ENCODE measurements around the gene GFY.

DNA sequence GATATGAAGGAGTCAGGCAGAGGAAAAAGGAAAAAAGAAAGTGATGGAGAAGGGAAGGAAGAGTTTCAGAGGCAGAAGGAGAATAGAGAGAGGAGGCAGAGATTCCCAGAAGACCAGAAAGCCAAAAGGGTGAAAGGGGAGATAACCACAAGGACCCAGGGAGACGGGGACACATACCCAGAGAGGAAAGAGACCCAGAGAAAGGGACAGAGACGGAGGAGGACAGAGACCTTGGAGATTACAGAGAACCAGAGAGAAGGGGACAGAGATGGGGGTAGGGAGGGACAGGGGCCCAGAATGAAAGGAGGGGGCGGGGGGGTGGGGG is 3.3 kb upstream of the GFY start:
- TF ChIP-seq, protein P1, sequence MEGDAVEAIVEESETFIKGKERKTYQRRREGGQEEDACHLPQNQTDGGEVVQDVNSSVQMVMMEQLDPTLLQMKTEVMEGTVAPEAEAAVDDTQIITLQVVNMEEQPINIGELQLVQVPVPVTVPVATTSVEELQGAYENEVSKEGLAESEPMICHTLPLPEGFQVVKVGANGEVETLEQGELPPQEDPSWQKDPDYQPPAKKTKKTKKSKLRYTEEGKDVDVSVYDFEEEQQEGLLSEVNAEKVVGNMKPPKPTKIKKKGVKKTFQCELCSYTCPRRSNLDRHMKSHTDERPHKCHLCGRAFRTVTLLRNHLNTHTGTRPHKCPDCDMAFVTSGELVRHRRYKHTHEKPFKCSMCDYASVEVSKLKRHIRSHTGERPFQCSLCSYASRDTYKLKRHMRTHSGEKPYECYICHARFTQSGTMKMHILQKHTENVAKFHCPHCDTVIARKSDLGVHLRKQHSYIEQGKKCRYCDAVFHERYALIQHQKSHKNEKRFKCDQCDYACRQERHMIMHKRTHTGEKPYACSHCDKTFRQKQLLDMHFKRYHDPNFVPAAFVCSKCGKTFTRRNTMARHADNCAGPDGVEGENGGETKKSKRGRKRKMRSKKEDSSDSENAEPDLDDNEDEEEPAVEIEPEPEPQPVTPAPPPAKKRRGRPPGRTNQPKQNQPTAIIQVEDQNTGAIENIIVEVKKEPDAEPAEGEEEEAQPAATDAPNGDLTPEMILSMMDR (conservative IDR thresholded peaks at IDR 0.05; ENCODE audit: low read depth in 2 of 2), result no peak
- TF ChIP-seq, protein P2, sequence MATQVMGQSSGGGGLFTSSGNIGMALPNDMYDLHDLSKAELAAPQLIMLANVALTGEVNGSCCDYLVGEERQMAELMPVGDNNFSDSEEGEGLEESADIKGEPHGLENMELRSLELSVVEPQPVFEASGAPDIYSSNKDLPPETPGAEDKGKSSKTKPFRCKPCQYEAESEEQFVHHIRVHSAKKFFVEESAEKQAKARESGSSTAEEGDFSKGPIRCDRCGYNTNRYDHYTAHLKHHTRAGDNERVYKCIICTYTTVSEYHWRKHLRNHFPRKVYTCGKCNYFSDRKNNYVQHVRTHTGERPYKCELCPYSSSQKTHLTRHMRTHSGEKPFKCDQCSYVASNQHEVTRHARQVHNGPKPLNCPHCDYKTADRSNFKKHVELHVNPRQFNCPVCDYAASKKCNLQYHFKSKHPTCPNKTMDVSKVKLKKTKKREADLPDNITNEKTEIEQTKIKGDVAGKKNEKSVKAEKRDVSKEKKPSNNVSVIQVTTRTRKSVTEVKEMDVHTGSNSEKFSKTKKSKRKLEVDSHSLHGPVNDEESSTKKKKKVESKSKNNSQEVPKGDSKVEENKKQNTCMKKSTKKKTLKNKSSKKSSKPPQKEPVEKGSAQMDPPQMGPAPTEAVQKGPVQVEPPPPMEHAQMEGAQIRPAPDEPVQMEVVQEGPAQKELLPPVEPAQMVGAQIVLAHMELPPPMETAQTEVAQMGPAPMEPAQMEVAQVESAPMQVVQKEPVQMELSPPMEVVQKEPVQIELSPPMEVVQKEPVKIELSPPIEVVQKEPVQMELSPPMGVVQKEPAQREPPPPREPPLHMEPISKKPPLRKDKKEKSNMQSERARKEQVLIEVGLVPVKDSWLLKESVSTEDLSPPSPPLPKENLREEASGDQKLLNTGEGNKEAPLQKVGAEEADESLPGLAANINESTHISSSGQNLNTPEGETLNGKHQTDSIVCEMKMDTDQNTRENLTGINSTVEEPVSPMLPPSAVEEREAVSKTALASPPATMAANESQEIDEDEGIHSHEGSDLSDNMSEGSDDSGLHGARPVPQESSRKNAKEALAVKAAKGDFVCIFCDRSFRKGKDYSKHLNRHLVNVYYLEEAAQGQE (IDR thresholded peaks at IDR 0.05; ENCODE audit: unreplicated experiment), result no peak
- no peak for TF ChIP-seq POLR2AphosphoS5 (IDR thresholded peaks at IDR 0.05; ENCODE audit: low read depth)
- TF ChIP-seq ZNF114 (CRISPR knock-in tag; IDR thresholded peaks at IDR 0.05), result no peak
- no peak for TF ChIP-seq EZH2 (IDR thresholded peaks at IDR 0.05; ENCODE audit: low read depth, unreplicated experiment)
- no peak for TF ChIP-seq JUNB (IDR thresholded peaks at IDR 0.05; ENCODE audit: unreplicated experiment)
